ENCODE data around the gene VENTX.
A peak's percentile ranks its signal among the peaks of the same experiment; 100 is the strongest.

The VENTX gene

GRCh38 chr10:133238466-133238804, 780 bp downstream of the VENTX start:
- no peak for DNase-seq

- DNase-seq: no peak
These were observed 2.3 kb downstream of the VENTX start for GRCh38 chr10:133239990-133240389.

DNA sequence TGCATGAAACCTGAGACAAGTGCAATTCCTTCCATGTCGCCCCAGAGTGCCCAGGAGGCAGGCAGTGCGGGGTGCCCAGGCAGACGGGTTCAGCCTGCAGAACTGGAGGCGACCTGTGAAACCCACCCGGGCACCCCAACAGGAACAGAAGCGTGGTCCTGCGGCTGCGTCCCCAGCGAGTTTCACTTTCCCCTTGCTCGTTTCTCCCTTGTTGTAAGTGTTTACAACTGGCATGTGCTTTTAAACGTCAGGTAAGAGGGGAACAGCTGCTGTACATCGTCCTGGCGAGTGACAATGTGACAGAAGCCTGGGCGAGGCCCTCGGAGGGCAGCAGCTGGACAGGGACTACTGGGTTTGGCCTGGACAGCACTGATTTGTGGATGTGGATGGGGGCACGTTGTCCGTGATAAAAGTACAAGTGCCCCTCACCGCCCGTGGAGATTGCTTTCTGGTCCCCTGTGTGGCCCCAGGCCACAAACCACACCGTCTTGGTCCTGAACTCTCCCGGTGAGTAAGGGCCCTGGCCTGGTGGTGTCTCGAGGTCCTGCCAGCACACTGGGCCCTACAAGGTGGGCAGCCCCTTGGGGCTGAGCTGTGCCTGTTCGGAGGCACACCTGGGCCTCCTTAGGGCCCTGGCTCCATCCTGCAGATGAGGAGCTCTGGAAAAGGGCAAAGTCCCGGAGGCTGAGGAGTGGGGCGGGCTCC, 4.0 kb downstream of the VENTX start:
- DNase-seq: no peak

GRCh38 chr10:133242611-133243356, 5.1 kb downstream of the VENTX start:
- DNase-seq: no peak

DNA sequence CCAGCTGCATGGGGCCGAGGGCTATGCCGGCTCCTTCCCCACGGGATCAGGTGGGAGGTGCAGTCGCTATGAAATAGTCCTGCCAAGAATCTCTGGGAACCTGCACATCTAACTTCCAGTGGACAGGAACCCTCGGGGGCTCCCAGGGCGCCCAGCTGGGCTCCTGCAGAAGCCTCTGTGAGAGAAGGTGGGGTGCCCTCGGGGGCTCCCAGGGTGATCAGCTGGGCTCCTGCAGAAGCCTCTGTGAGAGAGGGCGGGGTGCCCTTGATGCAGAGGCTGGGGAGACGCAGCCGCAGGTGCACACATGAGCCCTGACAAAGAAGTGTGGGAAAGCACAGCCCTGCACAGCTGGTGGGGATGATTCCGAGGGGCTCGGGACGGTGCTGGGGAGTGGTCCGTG, 5.9 kb downstream of the VENTX start:
- DNase-seq: no peak

- DNase-seq: no peak
These were observed 8.0 kb downstream of the VENTX start for GRCh38 chr10:133245439-133246235.

GRCh38 chr10:133246236-133246626, 8.6 kb downstream of the VENTX start:
- DNase-seq: no peak

- no peak for DNase-seq
These were observed 10.2 kb downstream of the VENTX start for GRCh38 chr10:133247681-133248333.

- DNase-seq: no peak
These were observed 10.7 kb downstream of the VENTX start for GRCh38 chr10:133248334-133248715.

GRCh38 chr10:133249094-133249780, 11.6 kb downstream of the VENTX start:
- no peak for DNase-seq

DNA sequence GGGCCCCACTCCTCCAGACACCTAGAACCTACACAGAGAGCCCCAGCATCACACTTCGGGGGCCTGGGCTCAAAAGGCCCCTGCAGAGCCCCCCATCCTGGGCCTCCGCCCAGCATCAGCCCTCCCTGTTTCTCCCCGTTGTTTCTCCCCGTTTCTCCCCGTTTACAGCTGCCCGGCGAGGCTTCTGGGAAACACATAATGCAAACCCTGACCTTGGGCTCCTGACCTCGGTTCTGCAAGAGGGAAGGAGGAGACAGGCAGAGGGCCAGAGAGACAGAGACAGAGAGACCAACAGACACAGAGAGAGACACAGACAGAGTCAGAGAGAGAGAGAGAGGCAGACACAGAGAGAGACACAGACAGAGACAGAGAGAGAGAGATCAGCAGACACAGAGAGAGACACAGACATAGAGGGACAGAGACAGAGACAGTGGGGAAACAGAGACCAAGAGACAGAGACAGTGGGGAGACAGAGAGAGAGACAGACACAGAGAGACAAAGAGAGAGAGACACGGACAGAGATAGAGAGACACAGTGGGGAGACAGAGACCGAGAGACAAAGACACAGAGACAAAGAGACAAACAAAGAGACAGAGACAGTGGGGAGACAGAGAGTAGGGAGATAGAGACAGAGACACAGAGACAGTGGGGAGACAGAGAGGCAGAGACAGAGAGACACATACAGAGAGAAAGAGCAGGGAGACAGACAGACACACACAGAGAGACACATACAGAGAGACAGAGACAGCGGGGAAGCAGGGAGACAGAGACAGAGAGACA, 12.5 kb downstream of the VENTX start:
- no peak for DNase-seq

DNA sequence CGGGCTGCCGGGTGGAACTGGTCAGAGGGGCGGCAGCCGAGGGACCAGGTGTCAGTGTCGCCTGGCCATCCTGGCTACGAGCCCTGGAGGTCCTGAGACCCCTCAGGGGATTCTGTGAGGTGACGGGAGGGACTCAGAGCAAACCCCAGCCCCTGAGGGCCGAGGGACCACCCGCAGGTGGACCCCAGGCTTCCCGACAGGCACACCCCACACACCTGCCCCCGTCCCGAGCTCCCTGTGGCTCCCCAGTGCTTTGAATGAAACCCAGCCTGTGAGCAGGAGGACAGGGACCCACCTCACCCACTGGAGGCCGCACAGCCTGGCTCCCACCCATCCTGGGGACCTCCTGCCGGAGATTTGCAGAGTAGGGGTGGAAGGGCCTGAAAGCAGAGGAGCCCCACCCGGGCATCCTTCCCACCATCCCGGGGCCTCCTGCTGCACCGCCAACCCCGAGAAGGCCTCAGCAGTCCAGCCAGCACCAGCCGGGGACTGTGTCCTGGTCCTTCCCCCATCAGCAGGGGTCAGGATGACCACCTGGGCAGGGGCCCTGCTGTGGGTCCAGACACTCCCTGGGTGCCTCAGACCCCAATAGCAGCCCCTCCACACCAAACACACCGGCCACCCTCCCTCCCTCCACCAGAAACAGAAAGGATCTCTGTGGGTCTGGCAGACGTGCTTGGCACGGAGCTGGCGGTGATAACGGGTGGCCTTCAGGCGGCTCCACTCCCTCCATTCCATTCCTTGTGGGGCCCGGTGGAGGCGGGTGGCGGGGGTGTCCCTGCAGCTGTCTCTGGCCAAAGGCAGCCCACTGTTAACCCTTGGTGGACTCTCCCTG, 13.9 kb downstream of the VENTX start:
- DNase-seq: no peak

- DNase-seq: no peak
These were observed 14.5 kb downstream of the VENTX start for GRCh38 chr10:133252223-133252552.

- no peak for DNase-seq
These were observed 15.8 kb downstream of the VENTX start for GRCh38 chr10:133253361-133253955.

DNA sequence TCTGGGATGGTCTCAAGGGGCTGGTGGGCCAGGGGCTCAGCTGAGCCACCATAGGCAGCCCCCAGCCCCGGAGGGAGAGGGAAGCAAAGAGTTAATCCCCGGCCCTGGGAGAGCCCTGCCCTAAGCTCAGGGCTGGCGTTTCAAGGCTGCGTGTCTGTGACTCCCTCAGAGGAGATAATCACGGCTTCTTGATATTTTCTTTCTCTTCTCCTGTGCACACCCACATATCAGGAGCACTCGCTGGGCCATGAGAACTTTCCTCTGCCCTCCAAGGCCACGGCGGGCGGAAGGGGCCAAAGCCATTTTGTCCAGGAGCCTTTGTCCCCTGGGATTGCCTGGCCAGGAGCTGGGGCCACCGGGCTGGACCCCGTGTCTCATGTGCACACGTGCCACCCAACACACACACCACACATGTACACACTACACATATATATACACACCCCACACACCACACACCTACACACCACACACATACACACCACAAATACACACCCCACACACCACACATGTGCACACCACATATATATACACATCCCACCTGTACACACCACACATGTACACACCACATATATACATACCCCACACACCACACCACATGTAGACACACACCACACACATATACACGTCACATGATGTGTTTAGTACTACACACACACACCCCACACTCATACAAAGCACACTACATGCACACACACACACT, 16.9 kb downstream of the VENTX start:
- no peak for DNase-seq

DNA sequence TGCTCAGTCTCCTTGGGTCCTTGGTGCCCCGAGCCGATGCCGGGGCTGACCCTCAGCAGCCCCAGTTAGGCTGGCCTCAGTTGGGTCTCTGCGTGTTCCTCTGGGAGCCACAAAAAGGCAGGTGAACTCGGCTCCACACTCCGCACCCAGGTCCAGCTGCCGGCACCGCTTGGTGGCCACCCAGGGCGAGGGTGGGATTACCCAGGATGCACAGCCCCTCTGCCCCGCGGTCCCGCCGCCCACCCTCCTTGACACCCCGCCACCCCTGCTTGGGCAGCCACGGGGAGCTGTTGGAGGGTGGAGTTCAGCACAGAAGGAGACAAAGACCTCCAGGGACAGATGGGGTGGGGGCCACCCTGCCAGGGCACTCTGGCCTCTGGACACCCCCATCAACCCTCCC, 17.7 kb downstream of the VENTX start:
- DNase-seq: no peak

- DNase-seq: no peak
These were observed 19.9 kb downstream of the VENTX start for GRCh38 chr10:133257489-133258065.

GRCh38 chr10:133258066-133258817, 20.6 kb downstream of the VENTX start:
- DNase-seq: peak; percentile 48

Measured in CD4-positive, alpha-beta T cell treated with Interleukin-4 for 4 hours (primary cell).